Aorta (tissue), 5 donors: ENCODE results near the gene PLXNA2. TPM values are rescaled to one million over a fixed set of nuclear protein-coding genes. Genes with fewer than 3 reads are reported as not detected.
A peak's percentile ranks its signal among the peaks of the same experiment; 100 is the strongest.

ENCODE experiments used
- ATAC-seq: fragments of 200-7000 bp; cut with Tn5 transposase; one replicate; pipeline ENCODE4 v1.9.1; 2022; ENCODE audit warnings: moderate library complexity; ENCODE audit not compliant: low FRiP score
- DNase-seq, 2 donors: peaks; one replicate each; pipeline ENCODE4 v3.0.0-alpha.2; 2020
- H3K27ac ChIP-seq, 2 donors: one replicate each; pipeline ENCODE4 v1.5.1; 2013; ENCODE audit warnings: low read length in 2 of 2, mild to moderate bottlenecking in 2 of 2, moderate library complexity in 2 of 2, control low read depth in 1 of 2, inconsistent platforms in 1 of 2, low read depth in 1 of 2
- H3K27me3 ChIP-seq, 2 donors: one replicate each; pipeline ENCODE4 v1.6.1; 2013; ENCODE audit warnings: control low read depth in 1 of 2, low read length in 1 of 2, mild to moderate bottlenecking in 1 of 2, moderate library complexity in 1 of 2; ENCODE audit not compliant: insufficient read depth in 2 of 2, control insufficient read depth in 1 of 2
- H3K36me3 ChIP-seq, 2 donors: one replicate each; pipeline ENCODE4 v1.6.1; 2013; ENCODE audit warnings: control low read depth in 1 of 2, low read length in 1 of 2, mild to moderate bottlenecking in 1 of 2; ENCODE audit not compliant: insufficient read depth in 2 of 2, control insufficient read depth in 1 of 2
- H3K4me1 ChIP-seq, 2 donors: one replicate each; pipeline ENCODE4 v1.6.1; 2013; ENCODE audit warnings: low read length in 2 of 2, control low read depth in 1 of 2, mild to moderate bottlenecking in 1 of 2, moderate library complexity in 1 of 2; ENCODE audit not compliant: insufficient read depth in 2 of 2, control insufficient read depth in 1 of 2
- H3K4me3 ChIP-seq, 2 donors: one replicate each; pipeline ENCODE4 v1.5.1; 2013; ENCODE audit warnings: low read length in 2 of 2, control low read depth in 1 of 2, mild to moderate bottlenecking in 1 of 2
- H3K9me3 ChIP-seq: one replicate; pipeline ENCODE4 v1.6.1; 2013; ENCODE audit warnings: mild to moderate bottlenecking, low read length; ENCODE audit not compliant: control insufficient read depth
- WGBS, 2 donors: extraction: QIAGEN DNeasy Blood & Tissue Kit; methylation state at CpG; one replicate each; pipeline ENCODE4 v1.1.7; 2013; 5-methylcytosine and 5-hydroxymethylcytosine counted together
- intact Hi-C, 2 donors: fragments of 100-400 bp; cut with DNase I; formaldehyde crosslinking; loops; one replicate each; pipeline versions ENCODE4 v1.14.2 to v1.15.0; 2022
- polyA plus RNA-seq, 2 donors: library from polyadenylated mRNA; stranded (reverse); fragments of 200-250 nt; gene quantifications; one replicate each; pipeline ENCODE4 v1.2.3, GENCODE V29; 2013
- total RNA-seq, 2 donors: library from RNA; stranded (reverse); fragmentation: NEBNext Ultra II Directional; extraction: Animal tissue kit (Norgen Biotek cat#: 25700); gene quantifications; one replicate each; pipeline ENCODE4 v1.2.1, GENCODE V29; 2021
- donor health status: healthy with polysubstance abuse.
- donor health status: Bipolar disorder and iron deficiency.
- donor health status: DM: no; HTN: no; CAD: no.
- donor health status: DM: no; HTN: no; CAD: no.
- donor health status: DM: yes; HTN: yes; CAD: no.

The PLXNA2 gene
- total and polyA plus RNA-seq, 4 donors = 2.9 to 37.3 (median 30.0) TPM

- Histone ChIP-seq H3K4me1 (peaks cover 0 to 6% of the 10 kb centered on the region in 2 donors), H3K27ac (no peak overlapping the region), H3K4me3 (no peak overlapping the region), H3K27me3 (no peaks in the 10 kb centered on the region), H3K36me3 (no peaks in the 10 kb centered on the region), H3K9me3 (no peaks in the 10 kb centered on the region)
- ATAC-seq (peak; percentile 86), DNase-seq (peak; percentile 85 to 95)
- WGBS, 2 donors = 43 to 58% methylated on average over 4 of the region's 4 CpGs
- intact Hi-C loops = loop anchor here (2.0 to 5.0 kb wide), 2 partner anchors 110 kb away; partner anchors contain the start of gene PLXNA2 (in 1 of the 2)
These were observed 111.8 kb downstream of the PLXNA2 start for GRCh38 chr1:208132287-208132882.

- DNase-seq = no peak
- WGBS, 2 donors = 77 to 78% methylated on average over 15 of the region's 15 CpGs
- Histone ChIP-seq H3K36me3 (no peaks in the 10 kb centered on the region), H3K27me3 (no peaks in the 10 kb centered on the region), H3K9me3 (no peaks in the 10 kb centered on the region), H3K4me3 (no peak overlapping the region), H3K4me1 (peaks cover 0 to 6% of the 10 kb centered on the region in 2 donors), H3K27ac (no peak overlapping the region)
- intact Hi-C loops = loop anchor here (2.0 to 5.0 kb wide), 2 partner anchors 111 kb away; partner anchors contain the start of gene PLXNA2 (in 1 of the 2)
- peak; percentile 3 for ATAC-seq
These were observed 112.4 kb downstream of the PLXNA2 start for GRCh38 chr1:208131621-208132286.

- intact Hi-C loops = no loop called here
- no peaks in the 10 kb centered on the region for H3K4me1 ChIP-seq
These were observed 114.7 kb downstream of the PLXNA2 start for GRCh38 chr1:208129487-208129886.

GRCh38 chr1:208129060-208129459 is 115.1 kb downstream of the PLXNA2 start:
- intact Hi-C loops = no loop called here
- no peak for ATAC-seq
- DNase-seq = no peak
- no peaks in the 10 kb centered on the region for H3K4me1 ChIP-seq
- H3K27ac ChIP-seq = no peak overlapping the region
- H3K4me3 ChIP-seq = no peak overlapping the region
- H3K9me3 ChIP-seq = no peaks in the 10 kb centered on the region
- WGBS, 2 donors = 30 to 45% methylated on average over 1 of the region's 1 CpG
- H3K27me3 ChIP-seq = no peaks in the 10 kb centered on the region
- no peaks in the 10 kb centered on the region for H3K36me3 ChIP-seq

More at GRCh38 chr1:208129487-208129886, 114.7 kb downstream of the PLXNA2 start:
- Histone ChIP-seq H3K36me3 (no peaks in the 10 kb centered on the region), H3K4me3 (no peak overlapping the region), H3K9me3 (no peaks in the 10 kb centered on the region), H3K27ac (no peak overlapping the region), H3K27me3 (no peaks in the 10 kb centered on the region)
- 92 to 95% methylated on average over 1 of the region's 1 CpG for WGBS, 2 donors
- ATAC-seq = no peak
- DNase-seq = no peak

- no peak for DNase-seq
- ATAC-seq = no peak
- Histone ChIP-seq H3K27ac (no peak overlapping the region), H3K4me3 (no peak overlapping the region), H3K4me1 (no peaks in the 10 kb centered on the region), H3K9me3 (no peaks in the 10 kb centered on the region), H3K27me3 (no peaks in the 10 kb centered on the region), H3K36me3 (no peaks in the 10 kb centered on the region)
- intact Hi-C loops = no loop called here
- WGBS, 2 donors = 63 to 82% methylated on average over 10 of the region's 10 CpGs
These were observed 116.2 kb downstream of the PLXNA2 start for GRCh38 chr1:208127792-208128529.

- Histone ChIP-seq H3K4me1 (no peaks in the 10 kb centered on the region), H3K27me3 (no peaks in the 10 kb centered on the region), H3K9me3 (no peaks in the 10 kb centered on the region), H3K36me3 (no peaks in the 10 kb centered on the region), H3K4me3 (no peak overlapping the region), H3K27ac (no peak overlapping the region)
- intact Hi-C loops = no loop called here
- DNase-seq = no peak
- ATAC-seq = no peak
- 70 to 74% methylated on average over 2 of the region's 2 CpGs for WGBS, 2 donors
These were observed 116.9 kb downstream of the PLXNA2 start for GRCh38 chr1:208127284-208127683.

- no peak for ATAC-seq
These were observed 118.1 kb downstream of the PLXNA2 start for GRCh38 chr1:208126108-208126507.

GRCh38 chr1:208122612-208123358 is 121.4 kb downstream of the PLXNA2 start:
- H3K27me3 ChIP-seq = no peaks in the 10 kb centered on the region
- no peak overlapping the region for H3K4me3 ChIP-seq
- no peaks in the 10 kb centered on the region for H3K36me3 ChIP-seq
- H3K9me3 ChIP-seq = no peaks in the 10 kb centered on the region
- intact Hi-C loops = no loop called here
- no peak overlapping the region for H3K27ac ChIP-seq
- 98% methylated on average over 4 of the region's 4 CpGs for WGBS, 2 donors
- no peak for ATAC-seq
- H3K4me1 ChIP-seq = peaks cover 0 to 6% of the 10 kb centered on the region in 2 donors
- DNase-seq = no peak

More at GRCh38 chr1:208126108-208126507, 118.1 kb downstream of the PLXNA2 start:
- intact Hi-C loops = no loop called here
- DNase-seq = no peak
- WGBS, 2 donors = 61 to 72% methylated on average over 2 of the region's 2 CpGs
- H3K9me3 ChIP-seq = no peaks in the 10 kb centered on the region
- H3K4me1 ChIP-seq = no peaks in the 10 kb centered on the region
- no peak overlapping the region for H3K27ac ChIP-seq
- no peaks in the 10 kb centered on the region for H3K27me3 ChIP-seq
- H3K4me3 ChIP-seq = no peak overlapping the region
- H3K36me3 ChIP-seq = no peaks in the 10 kb centered on the region
